ENCODE data around the gene TMEM121. TPM values are rescaled to one million over a fixed set of nuclear protein-coding genes. Genes with fewer than 3 reads are reported as not detected.
"Not testable (repeated sequence)": the region's sequence is repeated elsewhere in the genome, so short reads cannot be mapped to it uniquely, and the experiment has no call there.

Gene TMEM121
- polyA plus RNA-seq, 3 donors: 0.08 to 0.11 TPM; not detected in 1

- H3K27me3 Mint-ChIP-seq (ENCODE audit: low read depth in 3 of 3); H3K27me3 ChIP-seq (ENCODE audit: control insufficient read depth in 2 of 2, insufficient read depth in 2 of 2, low read length in 2 of 2); H3K9me3 ChIP-seq (replicated peaks in 1 of 2; ENCODE audit: control insufficient read depth in 1 of 2, insufficient read depth in 1 of 2, low read length in 2 of 2); H4K20me1 ChIP-seq (ENCODE audit: insufficient read depth, low read length); H3K27ac ChIP-seq (ENCODE audit: low read depth in 1 of 2, low read length in 2 of 2); H3K4me1 Mint-ChIP-seq; intact Hi-C loops (cut with micrococcal nuclease); H3K36me3 ChIP-seq (replicated peaks in 1 of 2; ENCODE audit: control insufficient read depth in 1 of 2, insufficient read depth in 2 of 2, low read length in 2 of 2); H2AFZ ChIP-seq (ENCODE audit: insufficient read depth, low read depth, low read length, poor library complexity, severe bottlenecking); H3K9ac ChIP-seq (ENCODE audit: insufficient read depth, low read length, poor library complexity, severe bottlenecking); H3K27ac Mint-ChIP-seq; DNase-seq; H3K4me3 ChIP-seq (replicated peaks in 1 of 3; ENCODE audit: low read depth in 2 of 3, low read length in 3 of 3); H3K4me1 ChIP-seq (ENCODE audit: control insufficient read depth in 1 of 2, insufficient read depth in 2 of 2, low read length in 2 of 2); H3K36me3 Mint-ChIP-seq; H3K4me2 ChIP-seq (replicated peaks; ENCODE audit: extremely low read depth, low read length, poor library complexity, severe bottlenecking); H3K4me3 Mint-ChIP-seq; H3K79me2 ChIP-seq (ENCODE audit: insufficient read depth, low read length): not testable (repeated sequence)
- H3K9me3 Mint-ChIP-seq: peaks cover 2 to 22% (median 11%) of the 10 kb centered on the region in 7 donors
- no CpG with 5 or more reads among the region's 20 CpGs for WGBS (ENCODE audit: insufficient coverage)
Observed at GRCh38 chr14:105546410-105546809, 20.0 kb downstream of the TMEM121 start.

- H2AFZ ChIP-seq (ENCODE audit: insufficient read depth, low read depth, low read length, poor library complexity, severe bottlenecking); H3K27me3 Mint-ChIP-seq (ENCODE audit: low read depth in 3 of 3); H3K4me3 ChIP-seq (replicated peaks in 1 of 3; ENCODE audit: low read depth in 2 of 3, low read length in 3 of 3); H3K79me2 ChIP-seq (ENCODE audit: insufficient read depth, low read length); H3K9me3 ChIP-seq (replicated peaks in 1 of 2; ENCODE audit: control insufficient read depth in 1 of 2, insufficient read depth in 1 of 2, low read length in 2 of 2); H3K27me3 ChIP-seq (ENCODE audit: control insufficient read depth in 2 of 2, insufficient read depth in 2 of 2, low read length in 2 of 2); H3K4me1 ChIP-seq (ENCODE audit: control insufficient read depth in 1 of 2, insufficient read depth in 2 of 2, low read length in 2 of 2); DNase-seq; H3K36me3 Mint-ChIP-seq; H3K4me3 Mint-ChIP-seq; H4K20me1 ChIP-seq (ENCODE audit: insufficient read depth, low read length); H3K27ac ChIP-seq (ENCODE audit: low read depth in 1 of 2, low read length in 2 of 2); H3K4me2 ChIP-seq (replicated peaks; ENCODE audit: extremely low read depth, low read length, poor library complexity, severe bottlenecking); H3K27ac Mint-ChIP-seq; H3K4me1 Mint-ChIP-seq; H3K36me3 ChIP-seq (replicated peaks in 1 of 2; ENCODE audit: control insufficient read depth in 1 of 2, insufficient read depth in 2 of 2, low read length in 2 of 2); intact Hi-C loops (cut with micrococcal nuclease); H3K9ac ChIP-seq (ENCODE audit: insufficient read depth, low read length, poor library complexity, severe bottlenecking): not testable (repeated sequence)
- H3K9me3 Mint-ChIP-seq: peaks cover 2 to 22% (median 11%) of the 10 kb centered on the region in 7 donors
- no CpG with 5 or more reads among the region's 24 CpGs for WGBS (ENCODE audit: insufficient coverage)
Observed at GRCh38 chr14:105547072-105547471, 20.7 kb downstream of the TMEM121 start.

GRCh38 chr14:105547741-105548169 is 21.4 kb downstream of the TMEM121 start:
- intact Hi-C loops (cut with micrococcal nuclease): no loop called here
- H3K27ac Mint-ChIP-seq: no peak overlapping the region
- Histone ChIP-seq H3K9ac (ENCODE audit: insufficient read depth, low read length, poor library complexity, severe bottlenecking) (no peak overlapping the region), H3K79me2 (ENCODE audit: insufficient read depth, low read length) (no peaks in the 10 kb centered on the region), H2AFZ (ENCODE audit: insufficient read depth, low read depth, low read length, poor library complexity, severe bottlenecking) (no peak overlapping the region), H4K20me1 (ENCODE audit: insufficient read depth, low read length) (no peaks in the 10 kb centered on the region), H3K27ac (ENCODE audit: low read depth in 1 of 2, low read length in 2 of 2) (no peak overlapping the region), H3K4me2 (replicated peaks; ENCODE audit: extremely low read depth, low read length, poor library complexity, severe bottlenecking) (no peak overlapping the region), H3K4me1 (ENCODE audit: control insufficient read depth in 1 of 2, insufficient read depth in 2 of 2, low read length in 2 of 2) (no peaks in the 10 kb centered on the region), H3K9me3 (replicated peaks in 1 of 2; ENCODE audit: control insufficient read depth in 1 of 2, insufficient read depth in 1 of 2, low read length in 2 of 2) (peaks cover 5 to 6% of the 10 kb centered on the region in 2 donors), H3K36me3 (replicated peaks in 1 of 2; ENCODE audit: control insufficient read depth in 1 of 2, insufficient read depth in 2 of 2, low read length in 2 of 2) (no peaks in the 10 kb centered on the region), H3K4me3 (replicated peaks in 1 of 3; ENCODE audit: low read depth in 2 of 3, low read length in 3 of 3) (no peak overlapping the region), H3K27me3 (ENCODE audit: control insufficient read depth in 2 of 2, insufficient read depth in 2 of 2, low read length in 2 of 2) (no peaks in the 10 kb centered on the region)
- no peak for DNase-seq
- WGBS (ENCODE audit: insufficient coverage): 98% methylated on average over 27 of the region's 38 CpGs
- no peaks in the 10 kb centered on the region for H3K36me3 Mint-ChIP-seq
- no peaks in the 10 kb centered on the region for H3K4me1 Mint-ChIP-seq
- peaks cover 2 to 22% (median 11%) of the 10 kb centered on the region in 7 donors for H3K9me3 Mint-ChIP-seq
- H3K27me3 Mint-ChIP-seq (ENCODE audit: low read depth in 3 of 3): peaks cover 2 to 7% (median 3%) of the 10 kb centered on the region in 3 donors
- no peak overlapping the region for H3K4me3 Mint-ChIP-seq
- TF ChIP-seq CTCF (IDR thresholded peaks at IDR 0.05): no peak

Measured in CD14-positive monocyte (primary cell).